ENCODE results near the gene ARPC4.

Gene ARPC4

GRCh38 chr3:9806688-9807589, 14.1 kb downstream of the ARPC4 start:
- H3K4me3 ChIP-seq (replicated peaks in 1 of 2; ENCODE audit: low read depth in 2 of 2, low read length in 2 of 2): no peak overlapping the region
- TF ChIP-seq CTCF (IDR thresholded peaks at IDR 0.05; ENCODE audit: low read depth, low read length): no peak
- DNase-seq (ENCODE audit: low read depth in 2 of 2): no peak

- H3K4me3 ChIP-seq (replicated peaks in 1 of 2; ENCODE audit: low read depth in 2 of 2, low read length in 2 of 2): no peak overlapping the region
- no peak for TF ChIP-seq CTCF (IDR thresholded peaks at IDR 0.05; ENCODE audit: low read depth, low read length)
- DNase-seq (ENCODE audit: low read depth in 2 of 2): no peak
These were observed 15.1 kb downstream of the ARPC4 start for GRCh38 chr3:9807981-9808344.

DNA sequence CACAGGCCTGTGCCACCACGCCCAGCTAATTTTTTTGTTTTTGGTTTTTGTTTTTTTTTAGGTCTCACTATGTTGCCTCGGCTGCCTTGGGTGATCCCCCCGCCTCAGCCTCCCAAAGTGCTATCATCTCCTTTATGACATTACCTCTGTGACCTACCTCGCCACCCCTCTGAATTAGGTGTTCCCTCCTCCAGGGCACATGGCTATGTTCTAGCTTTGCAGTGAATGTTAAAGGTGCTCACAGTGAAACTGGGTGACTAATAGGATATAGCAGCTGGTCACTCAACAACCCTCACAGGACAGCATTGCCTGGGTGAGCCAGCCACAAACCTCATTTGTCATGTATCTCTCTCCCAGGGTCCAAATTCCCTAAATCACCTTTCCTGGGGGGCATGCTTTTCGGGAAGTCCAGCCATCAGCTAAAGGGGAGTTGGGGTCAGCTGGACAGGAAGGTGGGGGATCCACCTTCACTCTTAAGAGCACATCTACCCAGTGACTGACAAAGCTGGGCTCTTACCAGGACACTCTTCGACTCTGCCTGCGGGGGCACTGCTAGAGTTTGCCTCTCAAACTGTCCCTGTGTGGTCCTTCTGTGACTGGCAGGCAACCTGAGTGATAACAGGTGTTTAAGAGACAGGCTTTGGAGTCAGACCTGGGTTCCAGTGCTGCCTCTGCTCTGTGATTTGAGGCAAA, 15.6 kb downstream of the ARPC4 start:
- peak; percentile 31 for TF ChIP-seq CTCF (IDR thresholded peaks at IDR 0.05; ENCODE audit: low read depth, low read length)
- peak; percentile 23 to 48 for DNase-seq (ENCODE audit: low read depth in 2 of 2)
- no peak overlapping the region for H3K4me3 ChIP-seq (replicated peaks in 1 of 2; ENCODE audit: low read depth in 2 of 2, low read length in 2 of 2)

- DNase-seq (ENCODE audit: low read depth in 2 of 2): no peak
- peak overlapping the region; percentile 52 to 56 for H3K4me3 ChIP-seq (replicated peaks in 1 of 2; ENCODE audit: low read depth in 2 of 2, low read length in 2 of 2)
- no peak for TF ChIP-seq CTCF (IDR thresholded peaks at IDR 0.05; ENCODE audit: low read depth, low read length)
These were observed 16.3 kb downstream of the ARPC4 start for GRCh38 chr3:9809239-9809614.

DNA sequence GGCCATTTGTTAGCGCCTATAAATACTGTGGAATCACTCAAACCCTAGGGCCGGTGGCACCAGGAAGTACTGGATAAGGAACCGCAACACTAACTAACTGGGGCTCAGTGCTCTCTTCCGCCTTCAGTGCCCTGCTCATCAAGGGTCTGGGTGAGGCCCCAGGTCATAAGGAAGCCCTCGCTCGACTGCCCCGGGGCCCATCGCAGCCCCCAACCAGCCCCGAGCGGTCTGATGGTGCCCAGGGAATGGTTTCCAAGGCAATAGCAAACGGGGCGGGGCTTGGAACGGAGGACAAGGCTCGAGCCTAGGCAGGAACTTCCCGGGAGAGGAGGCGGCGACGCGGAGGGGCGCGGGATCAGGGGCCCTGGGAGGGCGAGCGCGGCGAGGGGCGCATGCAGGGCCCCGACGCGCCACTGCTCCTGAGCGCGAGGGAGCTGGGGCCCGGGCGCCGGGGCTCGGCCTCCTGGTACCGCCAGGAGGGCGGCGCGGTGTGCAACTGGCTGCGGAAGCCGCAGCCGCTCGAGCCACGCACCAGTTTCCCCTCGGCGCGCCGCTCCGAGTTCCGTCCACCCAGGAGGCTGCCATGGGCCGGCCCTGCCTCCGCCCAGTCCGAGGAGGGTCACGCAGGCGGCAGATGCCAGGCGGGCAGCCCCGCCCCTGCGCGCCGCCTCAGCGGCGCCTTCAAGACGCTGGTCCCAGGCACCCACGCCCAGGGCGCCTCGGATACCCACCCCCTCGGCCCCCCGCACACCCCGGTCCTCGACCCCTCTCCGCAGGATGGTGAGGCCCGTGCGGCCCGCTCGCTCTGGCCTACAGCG, 16.9 kb downstream of the ARPC4 start, which contains the start of gene TTLL3:
Gene TTLL3 (plus strand): TSS at position 648 of the 818 bp plus-strand sequence. CDS start 400 bp downstream, outside the sequence.
- H3K4me3 ChIP-seq (replicated peaks in 1 of 2; ENCODE audit: low read depth in 2 of 2, low read length in 2 of 2): peak within 1 kb of the TSS; percentile 52 to 56
- no peak for TF ChIP-seq CTCF (IDR thresholded peaks at IDR 0.05; ENCODE audit: low read depth, low read length)
- peak; percentile 59 to 72 for DNase-seq (ENCODE audit: low read depth in 2 of 2)

DNA sequence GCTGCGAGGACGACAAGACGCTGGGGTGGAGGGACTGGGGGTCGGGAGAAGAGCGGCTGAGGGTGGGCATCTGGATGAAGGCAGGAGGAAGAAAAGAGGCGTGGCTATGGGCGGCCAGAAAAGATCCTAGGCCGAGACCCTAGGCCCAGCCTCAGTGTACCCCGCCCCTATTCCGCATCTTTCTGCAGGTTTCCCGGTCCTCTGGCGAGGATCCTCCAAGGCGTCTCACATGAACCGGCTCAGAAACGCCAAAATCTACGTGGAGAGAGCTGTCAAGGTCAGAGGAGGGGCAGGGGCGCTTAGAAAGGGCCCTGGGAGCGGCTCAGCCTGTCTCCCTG, 17.5 kb downstream of the ARPC4 start:
- DNase-seq (ENCODE audit: low read depth in 2 of 2): peak in 1 of 2 donors; percentile 25
- H3K4me3 ChIP-seq (replicated peaks in 1 of 2; ENCODE audit: low read depth in 2 of 2, low read length in 2 of 2): peak overlapping the region; percentile 52 to 56
- TF ChIP-seq CTCF (IDR thresholded peaks at IDR 0.05; ENCODE audit: low read depth, low read length): no peak

Measured in cardiac fibroblast (primary cell).